Kidney glomerular epithelial cell (primary cell): ENCODE results near the gene MEN1.
A peak's percentile ranks its signal among the peaks of the same experiment; 100 is the strongest.

Experiments used
- DNase-seq: peaks from one replicate; lab custom pipeline; 2025; lab: John Stamatoyannopoulos, UW

The MEN1 gene

DNA sequence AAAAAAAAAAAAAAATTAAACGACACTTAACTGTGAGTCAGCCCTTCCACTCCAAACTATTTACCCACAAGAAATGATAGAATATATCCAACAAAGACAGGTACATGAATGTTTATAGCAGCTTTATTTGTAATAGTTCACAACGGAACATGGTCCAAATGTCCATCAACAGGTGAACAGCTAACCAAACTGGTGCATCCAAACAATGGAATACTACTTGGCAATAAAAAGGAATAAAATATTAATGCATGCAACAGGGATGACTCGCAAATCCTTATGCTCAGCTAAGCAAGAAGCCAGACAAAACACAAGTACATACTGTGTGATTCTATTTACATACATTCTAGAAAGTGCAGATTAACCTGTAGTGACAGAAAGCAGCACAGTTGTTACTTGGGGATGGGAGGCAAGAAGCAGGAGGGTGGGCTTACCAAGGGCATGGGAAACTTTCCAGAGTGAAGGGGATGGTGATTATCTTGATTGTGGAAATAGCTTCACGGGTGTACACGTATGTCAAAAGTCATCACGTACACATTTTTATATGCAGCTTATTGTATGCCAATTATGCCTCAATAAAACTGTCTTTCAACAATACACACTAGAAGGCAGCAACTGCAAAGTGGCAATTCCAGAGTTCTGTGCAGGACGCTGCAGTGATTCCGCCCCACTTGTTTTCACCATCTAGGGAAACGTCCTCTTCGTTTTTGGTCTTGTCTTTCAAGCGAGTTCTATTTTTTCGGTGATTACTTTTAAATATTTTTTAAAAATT lies 25.4 kb downstream of the MEN1 start:
- no peak for DNase-seq

DNA sequence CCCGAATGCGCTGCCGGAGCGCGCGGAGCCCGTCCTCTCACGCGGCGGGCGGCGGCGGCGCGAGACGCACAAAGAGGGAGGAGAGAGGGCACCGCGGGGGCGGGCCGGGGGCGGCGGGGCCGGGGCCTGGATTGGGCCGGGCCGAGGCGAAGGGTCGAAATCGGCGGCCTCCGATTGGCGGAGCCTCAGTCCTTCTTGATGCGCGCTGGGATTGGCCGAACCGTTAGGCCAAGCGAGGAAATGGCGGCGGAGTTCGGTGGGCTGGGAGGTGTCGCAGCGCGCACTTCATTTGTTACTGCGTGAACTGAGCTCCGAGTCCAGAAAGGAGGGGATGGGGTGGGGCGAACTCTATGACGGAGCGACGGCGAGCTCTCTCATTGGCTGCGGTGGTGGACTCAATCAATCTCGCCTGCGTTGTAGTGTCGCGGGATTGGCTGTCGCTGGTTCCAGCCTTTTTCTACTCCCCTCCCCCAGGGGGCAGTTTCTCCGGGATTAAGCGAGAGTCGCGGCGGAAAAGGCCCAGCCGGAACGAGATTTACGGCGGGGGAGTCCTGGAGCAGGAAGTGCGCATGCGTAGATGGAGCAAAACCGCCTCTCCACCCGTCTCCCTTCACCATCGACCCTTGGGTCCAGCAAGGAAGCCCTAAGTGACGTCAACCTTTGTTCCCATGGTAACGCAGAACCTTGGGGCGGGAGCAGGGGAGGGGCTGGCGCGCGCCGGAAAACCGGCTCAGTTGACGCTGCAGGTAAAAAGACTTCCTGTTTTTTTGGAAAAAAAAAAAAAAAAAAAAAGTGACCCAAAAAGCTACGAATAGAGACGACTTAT lies 31.7 kb downstream of the MEN1 start, which contains the start of gene SF1:
TSS of gene SF1 (minus strand) at position 70 of the 826 bp plus-strand sequence. CDS start 150 bp downstream, outside the sequence.
- DNase-seq = peak; percentile 100

DNA sequence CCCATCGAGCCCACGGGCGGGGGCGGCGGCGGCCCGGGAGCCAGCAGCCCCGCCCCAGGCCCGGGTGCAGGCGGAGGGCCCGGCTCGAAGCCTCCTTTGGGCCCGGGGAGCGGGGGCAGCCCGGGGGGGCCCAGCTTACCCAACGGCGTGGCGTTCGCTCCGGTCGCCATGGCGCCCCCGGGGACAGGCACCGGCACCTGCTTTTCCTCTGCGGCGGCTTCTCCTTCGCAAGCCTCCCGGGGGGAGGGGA lies 32.2 kb downstream of the MEN1 start:
- DNase-seq = no peak

DNA sequence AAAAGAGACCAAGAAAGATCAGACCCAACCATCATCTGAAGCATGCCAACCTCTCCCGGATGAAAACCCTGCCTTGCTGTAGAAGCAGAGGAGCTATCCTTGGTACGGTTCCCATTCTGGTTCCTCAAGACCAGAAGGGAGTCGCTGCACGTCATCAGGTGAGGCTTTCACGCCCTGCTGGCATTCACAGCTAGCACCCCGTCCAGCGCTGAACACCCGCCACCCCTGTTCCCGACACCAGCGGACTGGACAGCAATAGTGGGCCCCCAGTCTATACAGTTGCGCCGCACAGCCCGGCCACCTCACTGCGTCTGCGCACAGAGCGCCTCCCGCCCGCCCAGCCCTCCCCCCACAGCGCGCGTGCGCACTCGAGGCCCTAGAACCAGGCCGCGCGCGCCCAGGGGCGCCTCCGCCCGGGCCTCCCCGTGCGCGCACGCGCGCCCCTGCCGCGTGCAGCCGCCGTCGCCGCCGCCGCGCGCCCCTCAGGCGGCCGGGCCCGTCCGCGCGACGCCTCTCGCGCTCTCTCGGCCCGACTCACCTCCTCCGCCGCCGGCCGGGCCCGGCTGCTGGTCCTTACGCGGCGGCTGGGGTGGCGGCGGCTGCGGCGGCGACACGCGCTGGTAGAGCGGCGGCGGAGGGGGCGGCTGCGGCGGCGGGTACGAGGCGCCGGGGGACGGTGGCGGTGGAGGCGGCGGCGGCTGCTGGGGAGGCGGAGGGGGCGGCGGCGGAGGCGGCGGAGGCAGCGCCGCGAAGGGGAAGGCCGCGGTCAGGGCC lies 32.7 kb downstream of the MEN1 start:
- DNase-seq = peak; percentile 42

DNA sequence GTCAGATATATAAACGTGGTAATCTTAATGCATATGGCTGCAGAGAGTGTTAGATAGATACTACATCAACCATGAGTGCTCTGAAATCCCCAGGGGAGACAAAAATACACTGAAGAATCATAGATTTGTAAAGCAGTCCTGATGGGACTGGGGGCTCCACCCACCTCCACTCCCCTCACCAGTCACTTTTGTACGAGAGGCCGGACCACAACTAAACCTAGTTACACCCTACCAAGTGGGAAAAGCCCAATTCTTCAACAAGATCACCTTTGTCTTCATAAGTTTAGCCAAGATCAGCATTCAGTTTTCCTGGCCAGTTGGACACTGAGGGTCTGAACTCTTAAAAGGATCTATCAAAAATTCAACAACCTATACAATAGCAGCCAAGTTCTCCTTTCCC lies 33.5 kb downstream of the MEN1 start:
- DNase-seq = no peak

DNA sequence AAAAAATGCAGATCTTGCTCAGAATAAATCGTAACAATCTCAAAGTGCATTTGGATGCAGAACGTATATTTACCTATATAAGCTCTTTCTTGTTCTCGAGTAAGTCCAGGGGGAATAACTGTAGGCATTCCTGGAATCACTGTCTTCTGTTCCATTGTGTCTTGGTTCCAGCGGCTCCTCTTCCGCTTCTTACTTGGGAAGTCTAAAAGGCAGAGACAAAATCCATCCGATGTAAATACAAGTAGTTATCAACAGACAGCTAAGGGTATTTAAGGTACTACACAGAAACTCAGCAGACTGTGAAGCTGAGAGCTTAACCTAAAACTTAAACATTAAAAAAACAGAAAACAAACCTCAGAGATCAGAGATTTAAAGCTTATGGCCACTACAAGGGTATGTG lies 33.9 kb downstream of the MEN1 start:
- no peak for DNase-seq

DNA sequence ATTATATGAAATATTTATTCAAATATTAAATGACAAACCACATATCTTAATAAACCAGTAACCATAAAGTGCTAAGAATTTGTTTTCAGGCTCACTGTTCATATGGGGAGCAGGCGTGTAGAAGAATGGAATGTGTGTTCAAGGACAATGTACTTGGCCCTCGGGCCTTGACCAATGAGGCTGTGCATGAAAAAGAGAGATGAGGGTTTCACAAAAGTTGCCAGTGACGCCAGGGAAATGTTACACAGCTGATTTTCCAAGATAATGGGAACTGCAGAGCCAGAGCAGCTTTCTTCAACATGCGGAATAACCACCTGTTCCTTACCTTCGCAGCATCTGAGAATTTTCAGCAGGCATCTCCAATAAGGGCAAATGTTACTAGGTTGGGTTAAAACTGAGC lies 36.2 kb downstream of the MEN1 start:
- no peak for DNase-seq

DNA sequence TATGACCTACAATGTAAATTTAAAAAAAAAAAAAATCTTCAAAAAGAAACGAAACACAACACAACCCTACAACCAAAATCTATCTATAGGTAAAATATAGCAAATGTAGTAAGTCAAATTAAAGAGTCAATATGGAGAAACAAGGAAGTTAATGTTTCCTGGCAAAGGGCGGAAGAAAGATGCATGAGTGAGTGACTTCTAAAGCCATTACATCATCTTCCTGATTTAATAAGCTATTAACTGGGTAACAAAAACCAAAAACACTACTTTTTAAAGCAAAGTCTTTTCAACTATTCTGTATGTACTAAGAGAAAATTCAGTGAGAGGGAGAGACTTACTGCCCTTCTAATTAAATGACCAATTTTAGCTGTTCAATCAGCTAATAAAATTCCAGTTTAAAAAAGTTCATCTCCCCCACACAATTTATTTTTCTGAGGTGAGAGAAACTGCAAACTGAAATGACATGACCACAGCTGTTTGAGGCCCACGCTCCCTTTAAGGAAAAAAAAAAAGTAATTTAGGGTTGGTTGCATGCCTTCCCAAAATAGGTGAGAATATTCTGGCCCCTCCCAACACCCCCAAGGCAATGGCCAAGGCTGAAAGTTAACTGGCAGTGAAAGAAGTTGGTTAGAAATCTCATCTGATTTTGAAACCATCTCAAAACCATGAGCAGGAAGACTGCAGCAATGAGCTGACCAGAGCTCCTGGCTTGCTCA lies 37.9 kb downstream of the MEN1 start:
- DNase-seq = no peak

DNA sequence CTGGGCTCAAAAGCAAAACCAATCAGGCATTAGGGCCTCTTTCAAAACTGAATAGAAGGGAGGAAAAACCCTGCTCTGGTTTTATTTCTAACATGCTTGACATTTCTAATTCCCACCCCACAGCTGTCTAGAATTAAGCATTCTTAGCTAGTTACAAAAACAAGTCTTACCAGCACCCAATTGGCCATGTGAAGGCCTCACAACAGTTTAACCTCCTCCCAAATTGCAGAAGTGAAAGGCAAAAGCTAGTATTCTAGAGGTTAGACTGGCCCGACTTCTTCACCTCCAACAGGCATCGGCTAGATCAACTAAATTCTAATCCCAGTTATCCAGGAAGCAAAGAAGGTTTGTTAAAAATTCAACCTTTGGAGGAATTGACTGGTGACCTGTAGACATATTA lies 38.5 kb downstream of the MEN1 start:
- DNase-seq = no peak

DNA sequence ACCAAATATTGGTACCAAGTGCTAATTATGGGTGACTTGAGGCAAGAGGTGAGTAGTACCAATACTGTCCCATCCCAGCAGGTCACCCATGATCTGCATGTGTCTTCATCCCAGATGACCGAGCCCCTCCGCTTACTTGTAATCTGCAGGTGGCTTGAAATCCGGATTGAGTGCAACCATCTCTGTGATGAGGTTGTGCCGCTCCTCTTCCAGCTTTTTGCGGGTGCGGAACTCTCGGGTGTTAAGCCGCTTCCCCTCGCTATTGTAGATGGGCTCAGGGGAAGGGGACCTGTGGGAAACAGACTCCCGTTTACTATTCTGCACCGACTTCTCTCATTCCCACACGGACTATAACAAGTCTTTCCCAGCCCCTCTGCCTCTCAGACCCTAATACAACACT lies 40.2 kb downstream of the MEN1 start:
- DNase-seq = no peak

DNA sequence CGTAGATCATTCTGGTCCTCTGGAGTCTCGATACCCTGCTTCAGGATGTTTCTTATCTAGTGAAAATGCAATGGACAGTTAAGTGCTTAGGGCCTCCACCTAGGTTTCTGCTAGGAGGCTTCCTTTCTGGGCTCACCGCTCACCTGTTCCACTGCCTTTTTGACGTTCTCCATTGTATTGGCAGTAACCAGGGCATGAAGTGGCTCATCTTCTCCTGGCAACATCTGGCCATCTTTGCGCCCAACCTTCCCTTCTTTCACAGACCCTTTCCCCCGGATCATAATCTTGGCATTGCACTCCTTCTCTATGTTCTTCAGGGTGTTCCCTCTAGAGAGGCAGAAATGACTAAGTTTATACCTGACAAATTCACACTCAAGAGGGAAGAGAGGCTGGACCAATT lies 41.1 kb downstream of the MEN1 start:
- no peak for DNase-seq

DNA sequence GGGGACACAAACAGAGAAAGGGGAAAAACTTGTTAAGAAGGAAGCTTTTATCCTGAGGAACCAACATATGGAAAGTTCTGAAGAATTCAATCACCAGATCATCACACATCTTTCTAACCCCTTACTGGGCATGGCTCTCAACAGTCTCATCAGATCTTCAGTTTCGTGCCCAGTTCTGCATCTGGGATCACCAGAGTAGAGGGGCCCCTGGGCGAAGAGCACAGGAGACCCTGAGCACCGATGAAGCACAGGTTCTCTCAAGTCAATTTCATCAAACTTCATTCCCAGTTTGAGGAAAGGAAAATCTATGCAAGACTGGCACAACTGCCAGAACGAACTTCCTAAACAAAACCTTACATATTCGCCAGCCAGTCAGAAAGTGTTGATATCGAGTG lies 42.1 kb downstream of the MEN1 start:
- no peak for DNase-seq

DNA sequence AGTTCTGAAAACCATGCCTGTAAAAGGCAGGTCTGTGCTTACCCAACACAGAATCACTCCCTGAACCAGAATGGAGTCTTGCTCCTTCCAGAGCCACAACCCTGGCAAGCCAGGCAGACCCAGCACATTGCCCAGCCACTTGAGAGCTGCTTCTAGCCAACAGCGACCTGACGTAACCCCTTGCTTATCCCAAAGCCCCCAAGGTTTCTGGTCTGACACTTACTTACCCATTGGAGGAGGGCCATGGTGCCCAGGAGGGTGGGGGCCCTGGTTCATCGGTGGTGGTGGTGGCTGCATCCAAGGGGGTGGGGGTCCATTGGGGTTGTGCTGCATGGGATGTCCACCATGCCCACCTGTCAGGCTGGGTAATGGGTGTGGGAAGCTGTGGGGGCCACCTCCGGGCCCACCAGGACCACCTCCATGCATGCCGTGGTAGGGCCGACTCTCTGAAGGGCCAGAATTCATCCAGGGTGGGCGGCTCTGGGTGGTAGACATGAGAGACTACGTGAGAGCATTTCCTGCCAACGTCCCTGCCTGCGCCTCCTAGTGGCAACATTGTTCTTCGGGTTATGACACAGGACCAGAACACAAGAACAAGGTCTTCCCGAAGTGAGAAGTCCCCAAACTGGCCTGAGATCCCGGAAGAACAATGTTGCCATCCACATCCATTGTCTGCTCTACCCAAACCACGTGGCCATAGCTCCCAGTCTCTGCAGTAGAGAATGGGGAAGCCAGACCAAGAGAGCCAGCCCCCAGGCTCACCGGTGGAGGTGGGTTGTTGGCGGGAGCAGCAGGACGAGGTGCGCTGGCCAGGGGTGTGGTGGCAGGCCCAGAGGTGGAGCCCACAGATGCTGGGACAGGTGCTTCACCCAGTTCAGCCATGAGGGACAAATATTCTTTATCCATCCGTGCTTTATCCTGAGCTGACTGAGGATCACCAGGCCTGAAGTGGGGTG lies 42.7 kb downstream of the MEN1 start:
- DNase-seq = peak; percentile 52

DNA sequence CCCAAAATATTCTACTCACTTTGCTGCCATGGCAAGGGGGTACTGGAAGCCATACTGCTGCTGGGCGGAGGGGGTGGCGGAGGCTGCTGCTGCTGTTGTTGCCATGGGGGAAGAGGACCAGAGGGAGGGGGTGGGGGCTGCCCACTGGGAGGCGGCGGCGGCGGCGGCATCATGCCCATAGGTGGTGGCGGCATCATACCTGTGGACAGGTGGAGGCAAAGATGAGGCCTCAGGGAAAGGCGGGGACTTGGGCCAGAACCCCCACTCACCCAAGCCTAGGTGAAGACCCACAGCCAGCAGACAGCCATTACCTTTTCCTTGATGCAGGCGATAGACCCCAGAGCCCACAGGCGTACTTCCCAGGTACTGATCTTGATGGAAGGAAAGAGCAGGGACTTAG lies 43.5 kb downstream of the MEN1 start:
- no peak for DNase-seq

DNA sequence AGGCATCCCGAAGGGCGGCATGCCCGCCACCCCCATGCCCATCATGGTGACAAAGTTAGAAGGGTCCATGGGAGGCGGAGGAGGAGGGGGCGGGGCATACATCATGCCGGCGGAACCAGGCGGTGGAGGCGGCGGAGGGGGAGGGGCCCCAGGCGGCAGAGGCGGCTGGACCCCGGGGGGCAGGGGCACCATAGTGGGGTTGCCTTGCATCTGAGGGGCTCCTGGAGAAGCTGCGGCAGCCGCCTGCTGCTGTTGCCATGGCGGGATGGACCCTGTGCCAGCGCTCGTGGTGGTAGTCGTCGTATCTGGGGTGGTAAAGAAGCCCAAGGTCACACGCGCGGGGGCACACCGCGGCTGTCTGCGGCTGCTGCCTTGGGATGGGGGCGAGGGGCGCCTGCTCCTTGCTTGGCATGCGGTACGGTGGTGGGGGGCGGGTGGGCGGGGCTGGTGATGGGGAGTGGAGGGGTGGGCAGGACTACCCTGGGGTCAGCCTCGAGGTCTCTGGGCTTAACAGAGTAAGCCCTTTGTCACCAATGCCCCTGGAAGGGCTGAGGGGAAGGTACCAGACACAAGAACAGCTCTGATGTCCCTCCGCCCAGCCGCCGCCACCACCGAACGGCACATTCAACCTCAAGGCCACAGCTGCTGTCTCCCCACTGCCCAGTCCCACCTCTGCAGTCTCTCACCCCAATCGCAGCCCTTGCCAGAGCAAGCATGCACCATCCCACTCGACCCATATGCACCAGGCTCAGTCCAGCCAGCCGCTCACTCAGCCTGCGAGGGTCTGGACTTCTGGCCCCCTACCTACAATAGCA lies 44.3 kb downstream of the MEN1 start:
- DNase-seq = no peak

DNA sequence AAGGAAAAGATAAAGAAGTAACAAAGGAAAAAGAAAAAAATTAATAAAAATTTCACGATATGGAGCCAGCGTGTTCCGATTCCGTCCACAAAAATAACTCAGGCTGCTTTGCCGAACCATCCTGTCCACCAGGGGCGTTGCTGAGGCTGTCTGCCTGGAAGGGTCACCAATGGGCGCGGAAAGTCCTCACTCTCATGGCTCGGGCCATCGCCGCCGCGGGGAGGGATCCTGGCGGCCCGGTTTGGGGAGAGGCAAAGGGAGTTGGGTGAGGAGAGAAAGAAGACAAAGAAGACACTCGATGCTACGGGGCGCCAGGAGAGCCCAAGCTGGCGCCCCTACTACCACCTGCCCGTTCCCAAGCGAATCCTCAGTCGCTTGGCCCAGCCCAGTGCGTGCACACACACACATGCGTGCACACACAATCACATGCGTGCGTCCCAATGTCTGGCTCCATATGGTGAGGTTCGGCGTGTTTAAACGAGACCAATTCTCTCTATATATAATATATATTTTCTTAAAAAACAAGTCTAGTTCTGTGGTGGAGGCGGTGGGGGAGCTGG lies 45.0 kb downstream of the MEN1 start:
- no peak for DNase-seq

DNA sequence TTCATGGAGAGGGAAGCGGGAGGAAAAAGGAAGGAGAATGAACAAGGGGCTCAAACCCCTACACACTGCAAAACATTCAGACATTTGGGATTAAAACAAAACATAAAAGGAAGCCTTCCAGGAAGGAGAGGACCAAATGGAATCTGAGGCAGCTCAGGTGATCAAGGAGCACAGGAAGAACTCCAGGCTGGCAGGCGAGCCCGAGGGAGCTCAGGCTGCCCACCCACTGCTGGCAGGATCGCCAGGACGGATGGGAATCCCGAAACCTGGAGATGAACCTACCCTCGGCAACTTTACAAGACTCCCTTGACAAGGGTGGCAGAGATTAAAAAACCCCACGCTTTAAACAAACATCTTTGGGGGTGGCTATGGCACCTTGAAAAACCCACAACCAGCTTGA lies 45.6 kb downstream of the MEN1 start:
- DNase-seq = no peak

DNA sequence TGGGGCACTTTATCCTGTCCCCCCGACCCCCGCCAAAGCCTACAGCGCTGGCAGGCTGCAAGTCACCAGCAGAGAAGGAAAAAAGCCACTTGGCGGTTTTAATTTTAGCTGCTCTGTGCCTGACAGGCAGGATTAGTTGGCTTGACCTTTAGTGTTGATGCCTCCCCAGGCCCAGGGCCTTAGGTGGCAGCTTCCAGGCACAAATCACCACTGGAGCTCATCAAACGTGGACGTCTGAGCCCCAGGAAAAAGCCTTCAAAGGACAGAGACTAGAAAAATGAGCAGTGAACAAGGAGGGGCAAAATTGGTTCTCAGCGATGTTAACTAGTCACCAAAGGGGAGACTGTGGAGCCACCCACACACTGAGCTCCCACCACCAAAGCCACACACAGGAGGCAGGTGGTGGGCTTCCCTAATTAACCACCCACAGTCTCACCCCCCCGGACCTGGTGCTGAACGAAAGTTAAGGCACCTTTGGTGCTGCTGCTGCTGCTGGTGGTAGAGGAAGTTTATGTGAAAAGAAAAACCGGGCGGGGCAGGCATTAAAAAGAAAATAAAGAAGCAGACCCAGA lies 46.2 kb downstream of the MEN1 start:
- DNase-seq = no peak

DNA sequence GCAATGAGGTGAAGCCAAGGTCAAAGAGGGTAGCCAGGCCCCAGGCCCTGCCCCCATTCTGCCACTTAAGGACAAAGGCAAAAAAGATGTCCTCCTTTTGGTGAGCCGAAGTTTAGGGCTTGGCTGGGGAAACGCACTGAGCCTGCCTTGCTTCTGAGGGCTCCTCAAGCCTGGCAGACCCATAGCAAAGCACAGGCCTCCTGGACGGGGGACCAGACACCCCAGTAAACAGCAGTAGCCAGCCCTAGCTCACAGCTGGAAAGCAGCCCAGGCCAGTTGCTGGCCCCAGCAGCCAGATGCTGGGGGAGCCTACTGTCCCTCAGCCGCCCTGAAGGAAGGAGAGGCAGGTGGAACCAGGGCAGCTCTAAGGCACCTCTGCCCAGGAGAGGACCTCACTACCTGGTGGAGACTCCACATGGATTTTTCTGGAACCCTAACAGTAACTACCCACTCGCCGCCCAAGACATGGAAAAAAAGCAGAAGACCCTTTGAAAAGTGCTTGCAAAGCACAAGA lies 46.8 kb downstream of the MEN1 start:
- DNase-seq = no peak
